A549 (cell line): ENCODE results near the gene RAB3C. TPM values are rescaled to one million over a fixed set of nuclear protein-coding genes. Genes with fewer than 3 reads are reported as not detected.
A peak's percentile ranks its signal among the peaks of the same experiment; 100 is the strongest.

Source experiments
- ATAC-seq, 2 experiments: fragments of 200-7000 bp in 1 of 2; fragments of >200 bp in 1 of 2; cut with Nextera tagmentation in 1 of 2; cut with Tn5 transposase in 1 of 2; 3 replicates each; pipeline versions ENCODE4 v1.8.0 to v1.9.1; 2018 to 2020; ENCODE audit warnings: mild to moderate bottlenecking in 1 of 2, moderate library complexity in 1 of 2
- CTCF ChIA-PET: fragments of 300-600 bp; sonication (Branson Sonifier 250); formaldehyde crosslinking; extraction: SDS; loops from one replicate; lab custom pipeline; 2021; ENCODE audit warnings: antibody characterized with exemption, inconsistent platforms; lab: Yijun Ruan, JAX
- POLR2A ChIA-PET: fragments of 350-600 bp; formaldehyde crosslinking; extraction: SDS; loops from one replicate; lab custom pipeline; 2021; ENCODE audit warnings: antibody characterized with exemption, inconsistent platforms; lab: Yijun Ruan, JAX
- DNase-seq, 2 experiments: peaks; one replicate each; pipeline versions ENCODE4 v3.0.0 to v3.0.0-alpha.2; 2011 to 2016; ENCODE audit warnings: low read depth in 1 of 2, low spot score in 1 of 2
- FAIRE-seq: peaks from 2 replicates; lab custom pipeline; 2011; peaks lifted over from hg19 to GRCh38; lab: Jason Lieb, UNC
- H3K27ac ChIP-seq, 2 experiments: fragments of >200 bp; sonication (Bioruptor Twin); formaldehyde crosslinking; 3 replicates each; pipeline ENCODE4 v1.5.1; 2016 to 2017
- H3K4me1 ChIP-seq: fragments of >200 bp; sonication (Bioruptor Twin); formaldehyde crosslinking; 3 replicates; pipeline ENCODE4 v1.6.1; 2016
- H3K4me2 ChIP-seq: fragments of >200 bp; sonication (Bioruptor Twin); formaldehyde crosslinking; 3 replicates; pipeline ENCODE4 v1.6.1; 2016
- H3K4me3 ChIP-seq: fragments of >200 bp; sonication (Bioruptor Twin); formaldehyde crosslinking; 3 replicates; pipeline ENCODE4 v1.5.1; 2016
- H3K9me3 ChIP-seq: fragments of >200 bp; sonication (Bioruptor Twin); formaldehyde crosslinking; 3 replicates; pipeline ENCODE4 v1.6.1; 2016
- CBX8 ChIP-seq: fragments of 200-600 bp; sonication (generic); IDR thresholded peaks from 2 replicates; pipeline ENCODE4 v1.6.1; 2016
- CHD4 ChIP-seq: fragments of 200-600 bp; sonication (generic); IDR thresholded peaks from 2 replicates; pipeline ENCODE4 v1.6.1; 2016; ENCODE audit warnings: antibody characterized with exemption, mild to moderate bottlenecking, borderline replicate concordance
- FOSL2 ChIP-seq, 2 experiments: fragments of 450-650 bp in 1 of 2; fragments of >200 bp in 1 of 2; sonication (Bioruptor Twin) in 1 of 2; formaldehyde crosslinking; IDR thresholded peaks; 2 replicates each; pipeline versions ENCODE4 v1.5.0 to v1.6.1; 2016 to 2020; ENCODE audit warnings: mild to moderate bottlenecking in 1 of 2, moderate library complexity in 1 of 2
- HOXB5 ChIP-seq: fragments of 250-450 bp; sonication (Bioruptor Pico); IDR thresholded peaks from 2 replicates; pipeline ENCODE4 v1.5.0; 2020; ENCODE audit warnings: mild to moderate bottlenecking, moderate library complexity
- JUN ChIP-seq, 2 experiments: fragments of >200 bp; sonication (Bioruptor Twin); formaldehyde crosslinking; IDR thresholded peaks; 2 replicates in 1 of 2; 3 replicates in 1 of 2; pipeline ENCODE4 v1.6.1; 2016 to 2017
- KDM1A ChIP-seq: fragments of 200-600 bp; sonication (generic); IDR thresholded peaks from 2 replicates; pipeline ENCODE4 v1.6.1; 2016; ENCODE audit warnings: low read depth, mild to moderate bottlenecking
- MAFK ChIP-seq: fragments of 450-650 bp; IDR thresholded peaks from 2 replicates; pipeline ENCODE4 v1.6.1; 2014; ENCODE audit not compliant: partially characterized antibody
- MAX ChIP-seq: IDR thresholded peaks from 2 replicates; pipeline ENCODE4 v1.6.1; 2012
- MYC ChIP-seq: IDR thresholded peaks from 2 replicates; pipeline ENCODE4 v1.6.1; 2012; ENCODE audit warnings: mild to moderate bottlenecking, inconsistent platforms, low read length, improper control_type of control experiment, borderline replicate concordance
- NPAS2 ChIP-seq: fragments of 250-450 bp; sonication (Bioruptor Pico); IDR thresholded peaks from 2 replicates; pipeline ENCODE4 v1.8.0; 2022; ENCODE audit warnings: mild to moderate bottlenecking, moderate library complexity, borderline replicate concordance
- POLR2A ChIP-seq: IDR thresholded peaks from 2 replicates; pipeline ENCODE4 v1.6.1; 2012; ENCODE audit warnings: mild to moderate bottlenecking, low read length
- POLR2AphosphoS2 ChIP-seq: conservative IDR thresholded peaks from 2 replicates; pipeline ENCODE4 v1.6.1; 2012; ENCODE audit warnings: low read length, improper control_type of control experiment, inconsistent platforms
- REST ChIP-seq: fragments of 200-600 bp; sonication (generic); IDR thresholded peaks from 2 replicates; pipeline ENCODE4 v1.6.1; 2016; ENCODE audit warnings: antibody characterized with exemption, mild to moderate bottlenecking, moderate library complexity
- RFX5 ChIP-seq: fragments of 450-650 bp; IDR thresholded peaks from 2 replicates; pipeline ENCODE4 v1.7.1; 2014; ENCODE audit warnings: antibody characterized with exemption, mild to moderate bottlenecking, moderate library complexity
- ZFP36 ChIP-seq: fragments of 450-650 bp; IDR thresholded peaks from 2 replicates; pipeline ENCODE4 v1.6.1; 2014; ENCODE audit warnings: borderline replicate concordance; ENCODE audit not compliant: partially characterized antibody
- ZNF302 ChIP-seq: fragments of 250-450 bp; sonication (Bioruptor Pico); IDR thresholded peaks from 2 replicates; pipeline ENCODE4 v1.9.0; 2021; ENCODE audit warnings: inconsistent platforms, mild to moderate bottlenecking, moderate library complexity
- WGBS: methylation state at CpG from one replicate; pipeline ENCODE4 v1.1.6; 2017; ENCODE audit errors: missing lambda C conversion rate; 5-methylcytosine and 5-hydroxymethylcytosine counted together
- polyA plus RNA-seq, 4 experiments: library from polyadenylated mRNA; depleted of rRNA in 3 of 4; stranded (reverse); fragments of >200 nt; fragmentation: RNase III in 1 of 4; extraction: RNeasy Plus Mini Kit Qiagen cat#74134 plus additional on column Dnase treatment in 1 of 4; gene quantifications; 2 replicates in 3 of 4; 3 replicates in 1 of 4; pipeline ENCODE4 v1.2.3, GENCODE V29; 2011 to 2017
- TF ChIP-seq, protein P1 (sequence below): IDR thresholded peaks from 2 replicates; pipeline ENCODE4 v1.6.1; 2012

Gene RAB3C
- polyA plus RNA-seq, 2 of the 4 experiments (the other 2 are of a cell fraction) = not detected

DNA sequence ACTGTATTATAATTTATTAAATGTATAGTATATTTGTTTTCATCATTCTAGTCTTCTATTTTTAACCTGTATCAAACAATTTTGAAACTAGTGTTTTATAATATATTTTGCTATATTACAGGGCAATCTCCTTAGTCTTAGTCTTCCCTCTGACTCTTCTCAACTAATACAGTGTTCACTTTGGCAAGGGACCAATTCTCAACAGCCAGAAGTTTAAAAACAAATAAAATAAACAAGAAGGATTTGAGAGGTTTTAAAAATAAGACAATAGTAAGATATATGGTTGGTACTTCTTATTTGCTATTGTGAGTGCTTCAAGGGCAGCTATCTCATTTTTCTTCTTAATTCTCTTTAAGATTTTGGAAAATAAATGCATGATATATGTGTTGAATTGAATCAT lies 167.2 kb downstream of the RAB3C start:
- no peak overlapping the region for H3K27ac ChIP-seq
- no peak for DNase-seq
- POLR2A ChIA-PET = no interaction called here
- no peak for ATAC-seq
- CTCF ChIA-PET = no interaction called here
- no peak for FAIRE-seq
- no peaks in the 10 kb centered on the region for H3K4me1 ChIP-seq
- TF ChIP-seq, protein P1, sequence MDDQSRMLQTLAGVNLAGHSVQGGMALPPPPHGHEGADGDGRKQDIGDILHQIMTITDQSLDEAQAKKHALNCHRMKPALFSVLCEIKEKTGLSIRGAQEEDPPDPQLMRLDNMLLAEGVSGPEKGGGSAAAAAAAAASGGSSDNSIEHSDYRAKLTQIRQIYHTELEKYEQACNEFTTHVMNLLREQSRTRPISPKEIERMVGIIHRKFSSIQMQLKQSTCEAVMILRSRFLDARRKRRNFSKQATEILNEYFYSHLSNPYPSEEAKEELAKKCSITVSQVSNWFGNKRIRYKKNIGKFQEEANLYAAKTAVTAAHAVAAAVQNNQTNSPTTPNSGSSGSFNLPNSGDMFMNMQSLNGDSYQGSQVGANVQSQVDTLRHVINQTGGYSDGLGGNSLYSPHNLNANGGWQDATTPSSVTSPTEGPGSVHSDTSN = no peak
- TF ChIP-seq KDM1A = no peak
- TF ChIP-seq MYC = no peak
- H3K4me2 ChIP-seq = no peak overlapping the region
- no peak overlapping the region for H3K4me3 ChIP-seq
- no peaks in the 10 kb centered on the region for H3K9me3 ChIP-seq

GRCh38 chr5:58751222-58751837 lies 168.5 kb downstream of the RAB3C start:
- 50% methylated on average over 4 of the region's 4 CpGs for WGBS
- ChIA-PET CTCF (no interaction called here), POLR2A (no interaction called here)
- Histone ChIP-seq H3K4me3 (no peak overlapping the region), H3K9me3 (no peaks in the 10 kb centered on the region), H3K4me1 (no peaks in the 10 kb centered on the region), H3K27ac (no peak overlapping the region), H3K4me2 (no peak overlapping the region)
- ATAC-seq = peak in 1 of 2 experiments; percentile 50; a peak in 1 of 6 replicates
- DNase-seq = peak in 1 of 2 experiments; percentile 13
- FAIRE-seq = no peak
- TF ChIP-seq POLR2AphosphoS2 = no peak

DNA sequence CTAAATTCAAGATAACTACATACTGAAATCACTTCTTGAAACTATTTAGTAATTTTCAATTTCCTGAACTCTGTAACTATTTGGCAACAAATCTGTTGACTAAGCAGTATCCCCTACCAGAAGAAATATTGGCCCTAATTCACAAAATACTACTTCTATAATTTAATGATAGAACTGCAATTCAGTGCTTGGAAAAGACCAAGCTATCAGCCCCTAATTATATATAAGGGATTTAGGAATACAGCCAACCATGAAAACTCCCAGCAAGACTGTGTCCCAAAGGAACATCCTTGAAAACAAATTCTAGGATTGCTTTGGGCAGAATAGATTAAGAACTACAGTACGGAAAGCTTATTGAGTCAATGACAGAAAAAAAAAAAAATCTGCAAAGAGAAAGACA lies 169.2 kb downstream of the RAB3C start:
- POLR2A ChIA-PET = no interaction called here
- no peak for TF ChIP-seq REST
- TF ChIP-seq MAFK = peak; percentile 47
- TF ChIP-seq, all 56 proteins: peak for 1
- ATAC-seq (no peak), DNase-seq (no peak), FAIRE-seq (no peak)
- no peak overlapping the region for H3K4me3 ChIP-seq
- H3K4me1 ChIP-seq = no peaks in the 10 kb centered on the region
- WGBS = 38% methylated on average over 1 of the region's 1 CpG
- H3K27ac ChIP-seq = no peak overlapping the region
- CTCF ChIA-PET = no interaction called here
- no peak overlapping the region for H3K4me2 ChIP-seq
- no peaks in the 10 kb centered on the region for H3K9me3 ChIP-seq

DNA sequence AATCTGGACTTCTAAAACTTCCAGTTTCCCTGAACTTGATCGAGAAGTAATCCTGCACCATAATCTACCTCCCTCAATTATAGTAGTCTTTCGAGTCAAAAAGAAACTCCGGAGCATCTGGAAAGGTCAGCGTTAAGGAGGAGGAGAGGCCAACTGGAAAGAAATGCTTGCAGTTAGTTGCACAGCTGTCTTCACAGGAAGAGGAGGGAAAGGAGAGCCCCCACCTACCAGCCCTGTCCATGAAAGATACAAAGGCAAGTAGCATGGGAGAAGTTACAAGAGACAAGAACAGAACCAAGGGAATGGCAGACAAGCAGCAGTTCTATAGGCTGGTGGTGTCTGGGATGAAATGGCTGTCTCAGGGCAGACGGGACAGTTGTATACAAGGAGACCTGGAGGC lies 170.6 kb downstream of the RAB3C start:
- FAIRE-seq (no peak), DNase-seq (no peak), ATAC-seq (no peak)
- ChIA-PET CTCF (no interaction called here), POLR2A (no interaction called here)
- Histone ChIP-seq H3K27ac (no peak overlapping the region), H3K4me1 (no peaks in the 10 kb centered on the region), H3K4me2 (no peak overlapping the region), H3K9me3 (no peaks in the 10 kb centered on the region), H3K4me3 (no peak overlapping the region)
- WGBS = 44% methylated on average over 5 of the region's 5 CpGs
- TF ChIP-seq NPAS2 (no peak), POLR2A (no peak)

DNA sequence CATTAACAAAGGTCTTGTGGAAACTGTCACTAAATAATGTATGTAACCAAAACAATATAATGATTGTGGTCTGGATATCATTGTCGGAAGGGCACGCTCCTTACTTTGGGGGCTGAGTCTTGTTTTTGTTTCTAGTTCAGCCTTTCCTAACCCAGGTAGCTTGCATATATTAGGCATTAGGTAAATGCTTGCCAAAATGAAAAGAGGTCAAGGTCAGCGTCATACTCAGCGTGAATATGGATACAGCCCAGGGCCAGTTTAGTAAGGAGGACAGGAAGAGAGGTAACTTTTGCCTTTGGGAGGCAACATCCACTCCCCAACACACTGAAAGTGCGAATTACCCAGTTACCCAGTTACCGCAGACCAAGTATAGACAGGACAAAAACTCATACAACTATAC lies 171.4 kb downstream of the RAB3C start:
- H3K9me3 ChIP-seq = no peaks in the 10 kb centered on the region
- FAIRE-seq = no peak
- 25% methylated on average over 6 of the region's 6 CpGs for WGBS
- ChIA-PET CTCF (no interaction called here), POLR2A (no interaction called here)
- ATAC-seq = no peak
- no peak overlapping the region for H3K27ac ChIP-seq
- no peak overlapping the region for H3K4me2 ChIP-seq
- no peak for DNase-seq
- no peak for TF ChIP-seq ZFP36
- no peak for TF ChIP-seq CHD4
- TF ChIP-seq CBX8 = no peak
- no peak for TF ChIP-seq MAX
- TF ChIP-seq ZNF302 (CRISPR knock-in tag) = no peak
- no peak for TF ChIP-seq KDM1A
- TF ChIP-seq FOSL2 (IDR thresholded peaks at IDR 0.05) = no peak
- no peak for TF ChIP-seq FOSL2 (CRISPR knock-in tag; IDR thresholded peaks at IDR 0.05)
- TF ChIP-seq HOXB5 (CRISPR knock-in tag) = no peak
- TF ChIP-seq RFX5 = no peak
- TF ChIP-seq JUN (IDR thresholded peaks at IDR 0.05) = no peak
- no peak overlapping the region for H3K4me3 ChIP-seq
- no peaks in the 10 kb centered on the region for H3K4me1 ChIP-seq
